Measurements from ENCODE around the gene KCND3. TPM values are rescaled to one million over a fixed set of nuclear protein-coding genes. Genes with fewer than 3 reads are reported as not detected.

The KCND3 gene
- total and polyA plus RNA-seq, 4 donors: 1.0 to 27.1 (median 6.1) TPM

DNA sequence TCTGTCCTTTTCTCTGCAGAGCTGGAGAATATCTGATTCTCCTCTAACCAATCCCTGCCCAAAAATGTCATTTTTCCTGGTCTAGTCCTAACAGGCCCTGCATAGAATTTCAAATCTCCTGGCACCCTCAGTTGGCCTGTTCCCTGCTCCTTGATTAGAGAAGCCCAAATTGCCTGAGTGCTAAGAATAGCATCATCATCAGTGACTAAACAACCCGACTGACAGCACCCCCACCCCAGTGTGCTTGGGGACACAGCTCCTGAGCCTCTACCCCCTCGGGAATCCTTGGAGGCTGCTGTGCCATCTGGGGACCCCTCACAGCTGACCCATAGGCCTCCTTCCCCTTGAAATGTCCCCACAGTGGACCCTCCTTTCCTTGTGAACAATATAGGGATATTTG is 139.4 kb downstream of the KCND3 start:
- DNase-seq (ENCODE audit: low spot score): no peak
- H3K9ac ChIP-seq (ENCODE audit: low read depth in 1 of 2, low read length in 2 of 2): no peak overlapping the region
- no peak overlapping the region for H3K27ac ChIP-seq (ENCODE audit: low read depth in 1 of 2, low read length in 2 of 2)
- 67% methylated on average over 2 of the region's 2 CpGs for WGBS
- H3K27me3 ChIP-seq (ENCODE audit: control insufficient read depth in 4 of 4, insufficient read depth in 4 of 4, low read length in 3 of 4): no peaks in the 10 kb centered on the region
- TF ChIP-seq HNF4G (IDR thresholded peaks at IDR 0.05): no peak
- no peak for TF ChIP-seq YY1 (IDR thresholded peaks at IDR 0.05)
- TF ChIP-seq, protein P1, sequence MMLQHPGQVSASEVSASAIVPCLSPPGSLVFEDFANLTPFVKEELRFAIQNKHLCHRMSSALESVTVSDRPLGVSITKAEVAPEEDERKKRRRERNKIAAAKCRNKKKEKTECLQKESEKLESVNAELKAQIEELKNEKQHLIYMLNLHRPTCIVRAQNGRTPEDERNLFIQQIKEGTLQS (IDR thresholded peaks at IDR 0.05): no peak
- H3K4me3 ChIP-seq (ENCODE audit: low read depth in 1 of 3, low read length in 3 of 3): no peak overlapping the region
- no peaks in the 10 kb centered on the region for H3K9me3 ChIP-seq (ENCODE audit: control insufficient read depth in 4 of 4, low read length in 3 of 4)
- H3K4me1 ChIP-seq (ENCODE audit: control insufficient read depth in 4 of 4, insufficient read depth in 4 of 4, low read length in 3 of 4): no peaks in the 10 kb centered on the region
- no peaks in the 10 kb centered on the region for H3K36me3 ChIP-seq (ENCODE audit: control insufficient read depth in 4 of 4, insufficient read depth in 3 of 4, low read depth in 1 of 4, low read length in 3 of 4)

DNA sequence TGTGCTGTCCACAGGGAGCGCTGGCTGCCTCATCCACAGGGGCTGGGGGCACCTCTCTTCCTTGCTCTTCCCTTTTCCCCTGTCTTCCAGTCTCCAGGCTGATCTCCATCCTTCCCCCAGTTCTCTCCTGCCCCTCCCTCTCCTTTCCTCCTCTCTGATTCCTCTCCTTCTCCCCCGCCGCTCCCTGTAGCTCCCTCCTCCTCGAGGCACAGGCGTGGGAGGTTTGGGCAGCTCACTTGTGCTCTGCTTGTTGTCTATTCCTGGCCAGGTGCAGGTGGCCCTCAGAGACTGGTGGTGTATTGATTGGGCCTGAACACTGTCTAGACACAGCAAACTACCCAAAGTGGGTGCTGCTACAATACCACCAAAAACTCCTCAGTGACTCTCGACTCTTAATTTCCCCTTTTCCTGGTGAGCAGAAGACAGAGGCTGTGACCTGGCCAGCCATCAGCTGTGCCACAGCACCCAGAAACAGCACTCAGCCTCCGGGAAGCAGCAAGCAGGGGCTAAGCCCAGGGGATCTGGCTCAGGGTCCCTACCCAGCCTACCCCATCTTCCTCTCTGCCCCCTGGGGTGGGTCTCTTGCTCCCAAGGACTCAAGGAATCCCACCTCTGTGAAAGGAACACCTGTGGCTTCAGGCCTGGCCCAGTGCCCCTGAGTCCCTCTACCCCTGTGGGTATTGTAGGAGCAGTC is 140.5 kb downstream of the KCND3 start:
- H3K27me3 ChIP-seq (ENCODE audit: control insufficient read depth in 4 of 4, insufficient read depth in 4 of 4, low read length in 3 of 4): no peaks in the 10 kb centered on the region
- H3K9me3 ChIP-seq (ENCODE audit: control insufficient read depth in 4 of 4, low read length in 3 of 4): no peaks in the 10 kb centered on the region
- no peaks in the 10 kb centered on the region for H3K4me1 ChIP-seq (ENCODE audit: control insufficient read depth in 4 of 4, insufficient read depth in 4 of 4, low read length in 3 of 4)
- 81% methylated on average over 7 of the region's 7 CpGs for WGBS
- H3K27ac ChIP-seq (ENCODE audit: low read depth in 1 of 2, low read length in 2 of 2): no peak overlapping the region
- H3K36me3 ChIP-seq (ENCODE audit: control insufficient read depth in 4 of 4, insufficient read depth in 3 of 4, low read depth in 1 of 4, low read length in 3 of 4): no peaks in the 10 kb centered on the region
- H3K9ac ChIP-seq (ENCODE audit: low read depth in 1 of 2, low read length in 2 of 2): no peak overlapping the region
- no peak overlapping the region for H3K4me3 ChIP-seq (ENCODE audit: low read depth in 1 of 3, low read length in 3 of 3)
- TF ChIP-seq, protein P1 (IDR thresholded peaks at IDR 0.05): no peak
- TF ChIP-seq EGR1 (IDR thresholded peaks at IDR 0.05; ENCODE audit: low read depth in 2 of 2): no peak
- TF ChIP-seq NR2F2 (IDR thresholded peaks at IDR 0.05): no peak
- no peak for TF ChIP-seq SP1 (IDR thresholded peaks at IDR 0.05)
- TF ChIP-seq, protein P2, sequence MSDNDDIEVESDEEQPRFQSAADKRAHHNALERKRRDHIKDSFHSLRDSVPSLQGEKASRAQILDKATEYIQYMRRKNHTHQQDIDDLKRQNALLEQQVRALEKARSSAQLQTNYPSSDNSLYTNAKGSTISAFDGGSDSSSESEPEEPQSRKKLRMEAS (IDR thresholded peaks at IDR 0.05): no peak
- no peak for TF ChIP-seq JUND (IDR thresholded peaks at IDR 0.05)
- TF ChIP-seq, protein P3, sequence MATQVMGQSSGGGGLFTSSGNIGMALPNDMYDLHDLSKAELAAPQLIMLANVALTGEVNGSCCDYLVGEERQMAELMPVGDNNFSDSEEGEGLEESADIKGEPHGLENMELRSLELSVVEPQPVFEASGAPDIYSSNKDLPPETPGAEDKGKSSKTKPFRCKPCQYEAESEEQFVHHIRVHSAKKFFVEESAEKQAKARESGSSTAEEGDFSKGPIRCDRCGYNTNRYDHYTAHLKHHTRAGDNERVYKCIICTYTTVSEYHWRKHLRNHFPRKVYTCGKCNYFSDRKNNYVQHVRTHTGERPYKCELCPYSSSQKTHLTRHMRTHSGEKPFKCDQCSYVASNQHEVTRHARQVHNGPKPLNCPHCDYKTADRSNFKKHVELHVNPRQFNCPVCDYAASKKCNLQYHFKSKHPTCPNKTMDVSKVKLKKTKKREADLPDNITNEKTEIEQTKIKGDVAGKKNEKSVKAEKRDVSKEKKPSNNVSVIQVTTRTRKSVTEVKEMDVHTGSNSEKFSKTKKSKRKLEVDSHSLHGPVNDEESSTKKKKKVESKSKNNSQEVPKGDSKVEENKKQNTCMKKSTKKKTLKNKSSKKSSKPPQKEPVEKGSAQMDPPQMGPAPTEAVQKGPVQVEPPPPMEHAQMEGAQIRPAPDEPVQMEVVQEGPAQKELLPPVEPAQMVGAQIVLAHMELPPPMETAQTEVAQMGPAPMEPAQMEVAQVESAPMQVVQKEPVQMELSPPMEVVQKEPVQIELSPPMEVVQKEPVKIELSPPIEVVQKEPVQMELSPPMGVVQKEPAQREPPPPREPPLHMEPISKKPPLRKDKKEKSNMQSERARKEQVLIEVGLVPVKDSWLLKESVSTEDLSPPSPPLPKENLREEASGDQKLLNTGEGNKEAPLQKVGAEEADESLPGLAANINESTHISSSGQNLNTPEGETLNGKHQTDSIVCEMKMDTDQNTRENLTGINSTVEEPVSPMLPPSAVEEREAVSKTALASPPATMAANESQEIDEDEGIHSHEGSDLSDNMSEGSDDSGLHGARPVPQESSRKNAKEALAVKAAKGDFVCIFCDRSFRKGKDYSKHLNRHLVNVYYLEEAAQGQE (IDR thresholded peaks at IDR 0.05): no peak
- no peak for TF ChIP-seq HNF4G (IDR thresholded peaks at IDR 0.05)
- TF ChIP-seq, protein P4, sequence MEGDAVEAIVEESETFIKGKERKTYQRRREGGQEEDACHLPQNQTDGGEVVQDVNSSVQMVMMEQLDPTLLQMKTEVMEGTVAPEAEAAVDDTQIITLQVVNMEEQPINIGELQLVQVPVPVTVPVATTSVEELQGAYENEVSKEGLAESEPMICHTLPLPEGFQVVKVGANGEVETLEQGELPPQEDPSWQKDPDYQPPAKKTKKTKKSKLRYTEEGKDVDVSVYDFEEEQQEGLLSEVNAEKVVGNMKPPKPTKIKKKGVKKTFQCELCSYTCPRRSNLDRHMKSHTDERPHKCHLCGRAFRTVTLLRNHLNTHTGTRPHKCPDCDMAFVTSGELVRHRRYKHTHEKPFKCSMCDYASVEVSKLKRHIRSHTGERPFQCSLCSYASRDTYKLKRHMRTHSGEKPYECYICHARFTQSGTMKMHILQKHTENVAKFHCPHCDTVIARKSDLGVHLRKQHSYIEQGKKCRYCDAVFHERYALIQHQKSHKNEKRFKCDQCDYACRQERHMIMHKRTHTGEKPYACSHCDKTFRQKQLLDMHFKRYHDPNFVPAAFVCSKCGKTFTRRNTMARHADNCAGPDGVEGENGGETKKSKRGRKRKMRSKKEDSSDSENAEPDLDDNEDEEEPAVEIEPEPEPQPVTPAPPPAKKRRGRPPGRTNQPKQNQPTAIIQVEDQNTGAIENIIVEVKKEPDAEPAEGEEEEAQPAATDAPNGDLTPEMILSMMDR (IDR thresholded peaks at IDR 0.05; ENCODE audit: low read depth, low read length, missing input control): no peak
- no peak for TF ChIP-seq HNF4A (conservative IDR thresholded peaks at IDR 0.05)
- TF ChIP-seq YY1 (IDR thresholded peaks at IDR 0.05): no peak
- no peak for TF ChIP-seq TAF1 (conservative IDR thresholded peaks at IDR 0.05)
- TF ChIP-seq, protein P5, sequence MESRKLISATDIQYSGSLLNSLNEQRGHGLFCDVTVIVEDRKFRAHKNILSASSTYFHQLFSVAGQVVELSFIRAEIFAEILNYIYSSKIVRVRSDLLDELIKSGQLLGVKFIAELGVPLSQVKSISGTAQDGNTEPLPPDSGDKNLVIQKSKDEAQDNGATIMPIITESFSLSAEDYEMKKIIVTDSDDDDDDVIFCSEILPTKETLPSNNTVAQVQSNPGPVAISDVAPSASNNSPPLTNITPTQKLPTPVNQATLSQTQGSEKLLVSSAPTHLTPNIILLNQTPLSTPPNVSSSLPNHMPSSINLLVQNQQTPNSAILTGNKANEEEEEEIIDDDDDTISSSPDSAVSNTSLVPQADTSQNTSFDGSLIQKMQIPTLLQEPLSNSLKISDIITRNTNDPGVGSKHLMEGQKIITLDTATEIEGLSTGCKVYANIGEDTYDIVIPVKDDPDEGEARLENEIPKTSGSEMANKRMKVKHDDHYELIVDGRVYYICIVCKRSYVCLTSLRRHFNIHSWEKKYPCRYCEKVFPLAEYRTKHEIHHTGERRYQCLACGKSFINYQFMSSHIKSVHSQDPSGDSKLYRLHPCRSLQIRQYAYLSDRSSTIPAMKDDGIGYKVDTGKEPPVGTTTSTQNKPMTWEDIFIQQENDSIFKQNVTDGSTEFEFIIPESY (IDR thresholded peaks at IDR 0.05): no peak
- no peak for TF ChIP-seq RAD21 (IDR thresholded peaks at IDR 0.05)
- no peak for TF ChIP-seq FOXA2 (IDR thresholded peaks at IDR 0.05)
- no peak for TF ChIP-seq FOXA1 (IDR thresholded peaks at IDR 0.05)
- no peak for DNase-seq (ENCODE audit: low spot score)
